Placental pericyte (primary cell): ENCODE results near the gene CUL2. TPM values are rescaled to one million over a fixed set of nuclear protein-coding genes. Genes with fewer than 3 reads are reported as not detected.

ENCODE experiments used
- small RNA-seq: library from RNA; depleted of rRNA; stranded (forward); fragments of <200 nt; gene quantifications from one replicate; pipeline ENCODE3, GENCODE V24; 2012; ENCODE audit warnings: low replicate concordance
- total RNA-seq: library from RNA; depleted of rRNA; stranded (reverse); fragments of >200 nt; gene quantifications from 2 replicates; pipeline ENCODE4 v1.2.3, GENCODE V29; 2012

CUL2 gene
- total RNA-seq = 31.1 and 48.1 TPM in 2 replicates

DNA sequence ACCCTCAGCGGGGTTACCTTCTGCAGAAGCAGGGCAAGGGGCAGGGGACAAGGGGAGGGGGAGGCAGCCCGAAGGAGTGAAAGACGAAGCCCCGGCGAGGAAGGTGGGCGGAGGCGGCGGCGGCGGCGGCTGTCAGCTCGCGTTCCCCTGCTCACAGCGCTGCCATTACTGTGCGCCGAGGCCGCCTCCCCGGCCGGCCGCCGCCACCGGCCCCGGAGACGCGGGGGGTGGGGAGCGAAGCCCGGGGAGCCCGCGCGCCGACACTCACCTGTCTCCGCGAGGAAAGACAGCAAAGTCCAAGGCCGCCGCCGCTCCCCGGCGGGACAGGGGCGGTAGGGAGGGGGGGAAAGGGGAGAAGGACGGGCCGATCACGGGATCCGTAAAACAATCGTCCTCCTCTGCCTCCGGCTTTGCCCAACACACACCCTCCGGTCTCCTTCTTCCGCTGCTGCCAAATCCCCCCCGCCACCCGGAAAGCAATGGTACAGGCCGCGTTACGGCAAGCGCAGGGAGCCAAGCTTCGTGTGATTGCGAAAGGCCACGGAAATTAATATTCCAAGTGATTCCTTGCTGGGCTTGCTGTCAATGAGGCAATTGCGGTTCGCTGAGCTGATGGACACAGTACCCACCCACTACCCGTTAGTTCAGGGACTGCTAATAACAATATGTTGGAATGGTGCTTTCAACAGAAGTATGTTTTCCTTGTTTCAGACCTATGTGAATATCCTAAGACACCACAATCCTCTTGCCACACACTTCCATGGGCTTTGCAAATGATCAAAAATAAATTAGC, at the start of gene CUL2:
Gene CUL2 (minus strand): TSS at position 180 of the 793 bp plus-strand sequence. CDS start 19,024 bp downstream, outside the sequence.

GRCh38 chr10:35126530-35127288, 36.6 kb upstream of the CUL2 start, which contains the start of gene CREM:
CREM (plus strand) TSS chr10:35126846; CDS start chr10:35137836, 10,990 bp downstream.

Small RNAs within 50 kb of the gene (small RNA-seq; reads per million reads assigned to genes)
- gene MIR3611 (0.10 reads per million), gene RNU7-77P (not detected)

Other genes with a start within 250 kb of the CUL2 start
- gene CREM, start 36.5 kb upstream of the CUL2 start, total RNA-seq = 21.4 and 37.8 TPM in 2 replicates
- 28.9 and 52.5 TPM in 2 replicates for gene CCNY, start 246.2 kb upstream of the CUL2 start, total RNA-seq